Transverse colon (tissue), 4 donors: ENCODE results near the gene MTX2. TPM values are rescaled to one million over a fixed set of nuclear protein-coding genes. Genes with fewer than 3 reads are reported as not detected.
A peak's percentile ranks its signal among the peaks of the same experiment; 100 is the strongest.

ENCODE experiments used
- DNase-seq: peaks from one replicate; pipeline ENCODE4 v3.0.0-alpha.2; 2019
- H3K27ac ChIP-seq, 4 donors: fragments of 200-600 bp; sonication (generic); 2 replicates each; pipeline ENCODE4 v1.5.1; 2016 to 2018; ENCODE audit warnings: inconsistent platforms in 4 of 4
- H3K27me3 ChIP-seq: fragments of 200-600 bp; sonication (generic); 2 replicates; pipeline ENCODE4 v1.5.1; 2017; ENCODE audit warnings: inconsistent platforms
- H3K36me3 ChIP-seq, 4 donors: fragments of 200-600 bp; sonication (generic); 2 replicates each; pipeline ENCODE4 v1.5.1; 2017 to 2019; ENCODE audit warnings: inconsistent platforms in 4 of 4
- H3K4me1 ChIP-seq, 4 donors: fragments of 200-600 bp; sonication (generic); 2 replicates each; pipeline ENCODE4 v1.5.1; 2017 to 2020; ENCODE audit warnings: inconsistent platforms in 4 of 4
- H3K4me3 ChIP-seq, 4 donors: fragments of 200-600 bp; sonication (generic); 1 replicate in 1 of 4; 2 replicates in 3 of 4; pipeline versions ENCODE4 v1.5.1 to v1.6.1; 2017 to 2019; ENCODE audit warnings: inconsistent platforms in 4 of 4
- H3K9me3 ChIP-seq, 2 donors: fragments of 200-600 bp; sonication (generic); 2 replicates each; pipeline ENCODE4 v1.5.1; 2017 to 2019; ENCODE audit warnings: inconsistent platforms in 2 of 2
- CTCF ChIP-seq, 5 experiments: fragments of 200-600 bp in 3 of 5; fragments of 450-650 bp in 2 of 5; sonication (generic) in 3 of 5; IDR thresholded peaks; 1 replicate in 2 of 5; 2 replicates in 3 of 5; pipeline ENCODE4 v1.5.1; 2016 to 2017; ENCODE audit warnings: antibody characterized with exemption in 5 of 5, inconsistent platforms in 3 of 5, mild to moderate bottlenecking in 2 of 5, moderate library complexity in 1 of 5
- EP300 ChIP-seq: sonication (generic); formaldehyde crosslinking; IDR thresholded peaks from one replicate; pipeline ENCODE4 v1.6.1; 2017; ENCODE audit warnings: antibody characterized with exemption, low read depth
- POLR2A ChIP-seq: fragments of 450-650 bp; IDR thresholded peaks from one replicate; pipeline ENCODE4 v1.6.1; 2016; ENCODE audit warnings: antibody characterized with exemption, mild to moderate bottlenecking, moderate library complexity
- POLR2AphosphoS5 ChIP-seq, 3 donors: sonication (generic); formaldehyde crosslinking; IDR thresholded peaks; one replicate each; pipeline ENCODE4 v1.6.1; 2016; ENCODE audit warnings: antibody characterized with exemption in 3 of 3
- WGBS, 2 donors: methylation state at CpG; one replicate each; pipeline ENCODE4 v1.1.5; 2018; ENCODE audit warnings: low coverage in 1 of 2; 5-methylcytosine and 5-hydroxymethylcytosine counted together
- in situ Hi-C, 4 donors: fragments of 200-750 bp; cut with MboI; loops; one replicate each; pipeline versions ENCODE4 v1.15.0 to v1.15.1; 2017; ENCODE audit warnings: low sequenced_read_pairs in 3 of 4, low pct_ligation_motif_present in 1 of 4, low pct_unique_long_range_greater_than_20kb in 1 of 4
- intact Hi-C: fragments of 100-400 bp; cut with DNase I; formaldehyde crosslinking; loops from one replicate; pipeline ENCODE4 v1.15.1; 2023; ENCODE audit warnings: low total_unique reads
- total RNA-seq, 4 donors: library from RNA; depleted of rRNA; stranded (reverse); fragments of >200 nt; gene quantifications; one replicate each; pipeline ENCODE4 v1.1.0, GENCODE V29; 2016

The MTX2 gene
- total RNA-seq, result 10 to 100 TPM in 3 of 4 donors, 1 to 10 TPM in 1; 3.8 to 43.6 (median 28.6) TPM

GRCh38 chr2:176269319-176270099, at the start of gene MTX2:
Gene MTX2, plus strand, starts transcription at chr2:176269442. Its CDS starts 188 bp downstream, at chr2:176269630.
- WGBS, 2 donors, result 3% methylated on average over 6 of the region's 58 CpGs; no CpG with 5 or more reads in 1 of the 2 donors
- Histone ChIP-seq H3K4me1 (peaks cover 0 to 23% (median 13%) of the 10 kb centered on the region in 4 donors), H3K4me3 (peak within 1 kb of the TSS; percentile 53 to 96 (median 68)), H3K27me3 (no peaks in the 10 kb centered on the region), H3K27ac (peak within 1 kb of the TSS; percentile 86 to 96 (median 90)), H3K9me3 (no peaks in the 10 kb centered on the region), H3K36me3 (no peaks in the 10 kb centered on the region)
- TF ChIP-seq EP300 (no peak), POLR2A (peak; percentile 75), CTCF (IDR thresholded peaks at IDR 0.05) (peak; percentile 8 to 58 (median 14)), POLR2AphosphoS5 (IDR thresholded peaks at IDR 0.05) (peak; percentile 55 to 83 (median 75))
- peak; percentile 83 for DNase-seq
- in situ Hi-C loops, result no loop called here
- intact Hi-C loops, result no loop called here

- no peak for DNase-seq
- Histone ChIP-seq H3K36me3 (no peaks in the 10 kb centered on the region), H3K4me3 (no peak overlapping the region), H3K27ac (no peak overlapping the region), H3K27me3 (peaks cover 20% of the 10 kb centered on the region), H3K9me3 (no peaks in the 10 kb centered on the region), H3K4me1 (no peaks in the 10 kb centered on the region)
- intact Hi-C loops, result no loop called here
- no peak for TF ChIP-seq POLR2A
- TF ChIP-seq EP300, result no peak
- TF ChIP-seq CTCF (IDR thresholded peaks at IDR 0.05), result no peak
- no peak for TF ChIP-seq POLR2AphosphoS5 (IDR thresholded peaks at IDR 0.05)
- 68 to 79% methylated on average over 2 of the region's 2 CpGs for WGBS, 2 donors
- in situ Hi-C loops, result no loop called here
Measured at GRCh38 chr2:176227874-176228273, 41.4 kb upstream of the MTX2 start.

GRCh38 chr2:176234156-176234555, 35.1 kb upstream of the MTX2 start:
- intact Hi-C loops, result no loop called here

More at GRCh38 chr2:176234156-176234555, 35.1 kb upstream of the MTX2 start:
- WGBS, 2 donors, result 55 to 61% methylated on average over 2 of the region's 2 CpGs
- in situ Hi-C loops, result no loop called here
- H3K36me3 ChIP-seq, result no peaks in the 10 kb centered on the region
- no peak overlapping the region for H3K4me3 ChIP-seq
- peaks cover 5% of the 10 kb centered on the region for H3K27me3 ChIP-seq
- DNase-seq, result no peak
- no peak overlapping the region for H3K27ac ChIP-seq
- no peaks in the 10 kb centered on the region for H3K9me3 ChIP-seq
- no peaks in the 10 kb centered on the region for H3K4me1 ChIP-seq
- TF ChIP-seq CTCF (IDR thresholded peaks at IDR 0.05) (no peak), EP300 (no peak), POLR2A (no peak), POLR2AphosphoS5 (IDR thresholded peaks at IDR 0.05) (no peak)
